OCI-LY1 (cell line): ENCODE data around the gene PDCD1.

Experiments
- CTCF ChIP-seq: fragments of 200-600 bp; sonication (generic), shearing (Covaris generic); IDR thresholded peaks from 2 replicates; pipeline ENCODE4 v1.5.1; 2017; ENCODE audit warnings: mild to moderate bottlenecking, antibody characterized with exemption, low read length, moderate library complexity, mixed read lengths
- EZH2 ChIP-seq: fragments of 200-600 bp; sonication (generic), shearing (Covaris generic); IDR thresholded peaks from 2 replicates; pipeline ENCODE4 v1.8.0; 2017; ENCODE audit warnings: borderline replicate concordance, mixed run types, mild to moderate bottlenecking, antibody characterized with exemption, low read length, moderate library complexity, mixed read lengths

- TF ChIP-seq CTCF = no peak
- no peak for TF ChIP-seq EZH2
These were observed 6.8 kb upstream of the PDCD1 start for GRCh38 chr2:241865416-241865956.
